Left renal cortex interstitium (tissue), 4 donors: Measurements from ENCODE around the gene CEP95. TPM values are rescaled to one million over a fixed set of nuclear protein-coding genes. Genes with fewer than 3 reads are reported as not detected.

ENCODE experiments used
- DNase-seq, 4 donors: peaks; one replicate each; pipeline ENCODE4 v3.0.0-alpha.2; 2013; ENCODE audit warnings: low read depth in 4 of 4, low spot score in 2 of 4, missing footprints in 1 of 4
- polyA plus RNA-seq, 4 donors: library from polyadenylated mRNA; unstranded; fragments of 120-200 nt; gene quantifications; one replicate each; pipeline ENCODE4 v1.2.1, GENCODE V29; 2013; ENCODE audit not compliant: insufficient read length in 4 of 4

CEP95 gene
- polyA plus RNA-seq, 4 donors, result 75.1 to 191 (median 121) TPM

- DNase-seq, result no peak
These were observed 1.9 kb downstream of the CEP95 start for GRCh38 chr17:64508683-64509082.

DNA sequence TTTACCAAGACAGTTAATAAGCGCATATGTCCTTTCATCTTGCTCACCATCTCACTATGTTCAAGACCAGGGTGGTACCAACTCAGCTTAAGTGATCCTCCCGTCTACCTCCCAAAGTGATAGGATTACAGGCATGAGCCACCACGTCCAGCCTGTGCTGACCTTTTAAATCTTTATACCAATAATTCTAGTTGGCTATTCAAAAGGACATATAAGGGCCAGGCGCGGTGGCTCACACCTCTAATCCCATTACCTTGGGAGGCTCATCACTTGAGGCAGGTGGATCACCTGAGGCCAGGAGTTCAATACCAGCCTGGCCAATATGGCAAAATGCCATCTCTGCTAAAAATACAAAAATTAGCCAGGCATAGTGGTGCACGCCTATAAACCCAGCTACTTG is 2.4 kb downstream of the CEP95 start:
- DNase-seq, result no peak

GRCh38 chr17:64515419-64515818 is 8.6 kb downstream of the CEP95 start:
- DNase-seq, result no peak

DNA sequence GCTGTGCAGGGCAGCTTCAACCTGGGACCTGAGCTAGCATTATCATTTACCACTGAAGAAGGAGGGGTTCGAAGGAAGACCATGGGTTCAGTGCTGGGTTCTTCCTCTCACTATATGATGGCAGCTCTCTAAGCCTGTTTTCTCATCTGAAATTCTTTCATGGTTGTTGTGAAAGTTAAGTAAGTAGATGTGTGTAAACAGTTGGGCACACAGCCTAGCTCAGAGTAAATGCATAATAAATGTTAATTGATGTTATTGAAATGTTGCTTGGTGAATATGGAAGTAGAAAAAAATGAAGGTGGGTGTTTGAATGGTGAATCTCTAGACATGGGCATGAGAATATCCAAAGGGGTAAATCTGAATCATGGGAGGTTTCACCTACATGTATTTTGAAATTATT is 9.1 kb downstream of the CEP95 start:
- no peak for DNase-seq

DNA sequence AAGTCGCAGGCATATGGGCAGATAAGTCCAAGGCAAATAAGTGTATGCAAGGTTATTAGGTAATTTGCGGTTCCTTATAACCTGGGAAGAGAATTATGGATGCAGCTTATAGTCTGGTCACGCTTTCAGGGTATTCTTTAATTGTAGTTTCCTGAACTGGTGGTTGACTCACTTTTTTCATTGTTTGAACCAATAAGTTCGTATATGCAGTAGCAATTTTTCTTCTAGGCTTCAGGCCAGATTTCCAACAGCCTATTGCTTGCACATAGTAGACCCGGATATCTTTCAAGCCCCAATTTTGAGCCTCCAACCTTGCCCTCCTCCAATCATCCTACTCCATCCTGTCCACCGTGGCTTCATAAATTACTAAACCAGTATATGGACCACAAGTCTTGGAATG is 12.8 kb downstream of the CEP95 start:
- DNase-seq, result no peak

DNA sequence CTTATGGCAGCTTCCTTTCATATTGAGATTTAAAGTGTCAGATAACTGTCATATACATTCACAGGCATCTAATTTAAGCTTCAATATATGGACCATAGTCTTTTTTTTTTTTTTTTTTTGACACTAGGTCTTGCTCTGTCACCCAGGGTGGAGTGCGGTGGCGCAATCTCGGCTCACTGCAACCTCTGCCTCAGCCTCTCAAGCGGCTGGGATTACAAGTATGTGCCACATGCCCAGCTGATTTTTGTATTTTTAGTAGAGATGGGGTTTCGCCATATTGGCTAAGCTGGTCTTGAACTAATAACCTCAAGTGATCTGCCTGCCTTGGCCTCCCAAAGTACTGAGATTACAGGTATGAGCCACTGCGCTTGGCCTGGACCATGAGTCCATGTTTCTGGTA is 13.6 kb downstream of the CEP95 start:
- DNase-seq, result no peak

DNA sequence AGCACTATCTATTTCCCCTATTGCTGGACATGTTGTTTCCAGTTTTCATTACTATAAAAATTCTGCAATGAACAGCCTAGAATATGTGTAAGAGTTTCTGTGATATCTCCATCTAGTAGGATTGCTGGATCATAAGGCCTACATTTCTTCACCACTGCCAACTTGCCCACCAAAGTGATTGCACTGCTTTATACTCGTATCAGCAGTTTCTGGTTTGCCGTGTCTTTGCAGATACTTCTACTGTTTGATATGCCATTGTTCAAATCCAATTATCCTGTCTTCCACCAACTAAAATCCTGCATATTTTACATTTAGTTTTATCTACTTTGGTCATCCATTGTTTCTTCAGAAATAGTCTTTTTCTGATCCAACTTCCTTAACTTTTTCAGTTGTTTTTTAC is 21.1 kb downstream of the CEP95 start:
- DNase-seq, result no peak

- no peak for DNase-seq
These were observed 22.4 kb downstream of the CEP95 start for GRCh38 chr17:64529221-64529620.

- DNase-seq, result no peak
These were observed 25.2 kb downstream of the CEP95 start for GRCh38 chr17:64531955-64532371.

DNA sequence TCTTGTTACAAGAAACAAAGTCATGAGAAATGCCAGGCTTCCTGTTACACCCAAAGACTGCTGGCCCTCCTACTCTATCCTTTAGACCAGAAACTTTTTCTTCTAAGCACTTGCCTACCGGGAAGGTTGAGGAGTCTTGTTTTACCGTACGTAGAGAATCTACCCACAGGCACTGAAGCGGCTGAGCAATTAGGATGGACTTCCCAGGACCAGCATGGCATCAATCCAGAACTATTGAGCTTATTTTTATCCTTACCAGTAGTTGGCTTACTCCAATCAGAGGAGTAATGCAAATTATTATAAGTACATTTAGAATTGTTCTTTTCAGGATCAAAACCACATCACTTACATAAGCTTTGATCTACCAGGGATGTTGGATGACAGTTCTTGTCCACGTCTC is 25.6 kb downstream of the CEP95 start:
- DNase-seq, result no peak

- no peak for DNase-seq
These were observed 27.0 kb downstream of the CEP95 start for GRCh38 chr17:64533784-64534183.

GRCh38 chr17:64534187-64534586 is 27.4 kb downstream of the CEP95 start:
- DNase-seq, result no peak

DNA sequence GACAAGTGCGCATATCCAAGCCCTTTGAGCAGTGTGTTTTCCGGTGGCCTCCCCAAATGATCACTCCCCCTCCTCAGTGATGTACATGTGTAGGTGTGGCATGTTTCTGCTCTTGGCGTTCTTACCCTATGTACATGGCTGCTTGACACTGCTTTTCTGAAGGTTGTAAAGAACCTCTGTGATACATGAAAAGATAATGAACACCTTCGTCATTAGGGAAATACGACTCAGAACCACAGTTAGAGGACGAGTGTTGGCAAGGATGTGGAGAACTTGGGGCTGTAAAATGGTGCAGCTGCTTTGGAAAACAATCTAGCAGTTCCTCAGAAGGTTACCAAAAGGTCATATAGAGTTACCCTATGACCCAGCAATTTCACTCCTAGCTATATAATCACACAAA is 28.6 kb downstream of the CEP95 start:
- DNase-seq, result no peak

- no peak for DNase-seq
These were observed 30.1 kb downstream of the CEP95 start for GRCh38 chr17:64536913-64537312.

GRCh38 chr17:64537488-64537887 is 30.7 kb downstream of the CEP95 start:
- DNase-seq, result no peak

- no peak for DNase-seq
These were observed 31.8 kb downstream of the CEP95 start for GRCh38 chr17:64538508-64539130.

GRCh38 chr17:64540118-64540776 is 33.5 kb downstream of the CEP95 start:
- DNase-seq, result no peak

DNA sequence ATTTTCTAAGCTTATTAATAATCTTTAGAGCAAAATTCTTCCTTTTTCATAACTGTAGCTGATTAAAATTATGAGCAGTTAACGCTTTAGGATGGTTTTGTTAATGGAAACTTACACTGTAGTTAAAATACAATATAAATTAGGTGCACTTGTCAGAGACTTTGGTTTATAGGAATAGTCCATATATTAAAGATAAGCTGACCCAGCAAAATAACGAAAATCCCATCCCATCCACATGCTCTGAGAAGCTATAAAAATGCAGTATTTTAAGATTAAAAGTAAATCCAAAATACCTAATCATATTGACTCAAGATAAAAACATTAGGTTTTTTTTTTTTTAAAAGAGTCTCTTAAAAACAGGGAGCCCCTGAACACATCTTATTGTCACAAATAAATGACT is 38.0 kb downstream of the CEP95 start:
- DNase-seq, result no peak

DNA sequence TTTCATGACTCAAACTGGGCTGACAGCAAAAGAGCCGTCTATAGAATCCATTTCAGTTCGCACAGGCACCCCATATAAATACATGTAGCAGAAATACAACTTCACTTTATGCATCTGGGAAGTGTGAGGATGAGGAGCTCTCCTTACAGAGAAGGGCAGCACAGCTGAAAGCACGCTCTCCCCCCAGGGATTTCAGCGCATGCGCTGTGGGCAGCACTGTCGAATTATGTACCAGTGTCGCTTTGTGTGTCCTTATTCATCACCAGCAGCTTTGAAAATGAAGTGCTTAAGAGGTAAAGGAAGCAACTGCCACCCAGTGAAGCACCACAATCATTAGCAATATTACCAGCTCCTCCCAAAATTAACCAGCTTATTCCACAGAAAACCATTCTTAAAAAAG is 39.9 kb downstream of the CEP95 start:
- no peak for DNase-seq

DNA sequence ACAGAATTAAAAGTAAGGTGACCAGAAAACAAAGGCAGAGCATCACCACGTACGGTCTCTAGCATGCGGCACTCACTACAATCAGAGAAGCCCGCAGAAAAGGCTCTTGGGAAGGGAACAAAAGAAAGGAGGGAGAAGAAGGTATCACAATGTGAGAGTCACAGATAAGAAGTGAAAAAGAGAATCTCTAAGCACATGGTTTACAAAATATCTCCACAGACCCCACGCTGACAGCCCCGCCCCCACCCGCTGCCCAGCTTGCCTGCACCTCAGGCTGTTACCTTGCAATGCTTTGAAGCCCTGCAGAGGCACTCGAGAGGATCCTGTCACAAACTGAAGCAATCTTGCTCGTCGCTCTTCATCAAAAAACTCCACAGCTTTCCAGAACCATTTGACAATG is 40.5 kb downstream of the CEP95 start:
- DNase-seq, result no peak

DNA sequence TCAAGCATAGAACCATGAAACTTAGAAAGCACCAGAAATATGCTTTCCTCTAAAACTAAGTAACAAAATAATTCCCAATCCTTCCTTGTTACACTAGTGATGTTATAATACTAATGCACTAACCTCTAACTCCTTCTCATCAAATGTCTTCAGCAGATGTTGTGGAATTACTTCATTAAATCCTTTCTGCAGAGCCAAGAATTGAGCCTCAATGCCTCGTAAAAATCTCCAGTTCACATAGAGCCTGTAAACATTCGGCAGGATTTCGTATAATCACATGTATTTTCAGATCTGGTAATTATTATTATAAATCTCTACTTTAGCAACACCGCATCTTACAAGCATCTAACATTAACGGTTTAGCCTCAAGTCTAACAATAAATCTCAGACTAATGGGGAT is 44.7 kb downstream of the CEP95 start:
- no peak for DNase-seq

- no peak for DNase-seq
These were observed 47.4 kb downstream of the CEP95 start for GRCh38 chr17:64554028-64554637.
